WTC11 (cell line): Measurements from ENCODE around the gene SPOCK2. TPM values are rescaled to one million over a fixed set of nuclear protein-coding genes. Genes with fewer than 3 reads are reported as not detected.

Source experiments
- ATAC-seq: fragments of 200-7000 bp; cut with Tn5 transposase; 2 replicates; pipeline ENCODE4 v1.10.0; 2021; ENCODE audit warnings: mild to moderate bottlenecking, moderate library complexity
- CTCF ChIA-PET: fragments of 300-600 bp; sonication (Branson Sonifier 250); formaldehyde crosslinking; loops from one replicate; lab custom pipeline; 2021; ENCODE audit warnings: antibody characterized with exemption; lab: Charles Lee
- POLR2A ChIA-PET: fragments of 350-600 bp; sonication (Branson Sonifier 250); formaldehyde crosslinking; loops from one replicate; lab custom pipeline; 2021; ENCODE audit warnings: antibody characterized with exemption; lab: Charles Lee
- DNase-seq: peaks from one replicate; pipeline ENCODE4 v3.0.0; 2021; ENCODE audit warnings: low spot score
- H3K27ac Mint-ChIP-seq: 2 replicates; pipeline ENCODE4 v1.8.0; 2021; ENCODE audit warnings: mixed read lengths
- H3K27me3 Mint-ChIP-seq: 2 replicates; pipeline ENCODE4 v1.8.0; 2021; ENCODE audit warnings: low read depth, mild to moderate bottlenecking, moderate library complexity, mixed read lengths
- H3K36me3 Mint-ChIP-seq: 2 replicates; pipeline ENCODE4 v1.8.0; 2021; ENCODE audit warnings: mixed read lengths
- H3K4me1 Mint-ChIP-seq: 2 replicates; pipeline ENCODE4 v1.8.0; 2022; ENCODE audit warnings: mixed read lengths
- H3K4me3 Mint-ChIP-seq: 2 replicates; pipeline ENCODE4 v1.8.0; 2021; ENCODE audit warnings: mild to moderate bottlenecking, moderate library complexity, mixed read lengths
- H3K9me3 Mint-ChIP-seq: 2 replicates; pipeline ENCODE4 v1.8.0; 2021; ENCODE audit warnings: mixed read lengths
- ATF1 ChIP-seq: sonication (generic); formaldehyde crosslinking; IDR thresholded peaks from 2 replicates; pipeline ENCODE4 v1.8.1; 2023; ENCODE audit warnings: mild to moderate bottlenecking, moderate library complexity, missing genetic modification reagents
- E2F5 ChIP-seq: sonication (generic); formaldehyde crosslinking; IDR thresholded peaks from 2 replicates; pipeline ENCODE4 v1.8.1; 2022; ENCODE audit warnings: mild to moderate bottlenecking, moderate library complexity, missing genetic modification reagents
- ELF4 ChIP-seq: sonication (generic); formaldehyde crosslinking; IDR thresholded peaks from 2 replicates; pipeline ENCODE4 v1.8.1; 2022; ENCODE audit warnings: low read depth, mild to moderate bottlenecking, moderate library complexity, missing genetic modification reagents
- EMX1 ChIP-seq: fragments of 250-450 bp; sonication (Bioruptor Pico); IDR thresholded peaks from 2 replicates; pipeline ENCODE4 v1.8.0; 2021; ENCODE audit warnings: mild to moderate bottlenecking
- ESRRA ChIP-seq: sonication (generic); formaldehyde crosslinking; IDR thresholded peaks from 2 replicates; pipeline ENCODE4 v1.8.1; 2022; ENCODE audit warnings: mild to moderate bottlenecking, missing genetic modification reagents, borderline replicate concordance
- IRF2 ChIP-seq: sonication (generic); formaldehyde crosslinking; IDR thresholded peaks from 2 replicates; pipeline ENCODE4 v1.8.0; 2022; ENCODE audit warnings: low read depth, missing genetic modification reagents, borderline replicate concordance
- NFE2L1 ChIP-seq: sonication (generic); formaldehyde crosslinking; IDR thresholded peaks from 2 replicates; pipeline ENCODE4 v1.8.1; 2023; ENCODE audit warnings: missing genetic modification reagents
- OVOL2 ChIP-seq: fragments of 250-450 bp; sonication (Bioruptor Pico); IDR thresholded peaks from 2 replicates; pipeline ENCODE4 v1.9.0; 2021; ENCODE audit warnings: mild to moderate bottlenecking, borderline replicate concordance
- RELA ChIP-seq: sonication (generic); formaldehyde crosslinking; IDR thresholded peaks from 2 replicates; pipeline ENCODE4 v1.8.1; 2022; ENCODE audit warnings: missing genetic modification reagents, mild to moderate bottlenecking, borderline replicate concordance
- SOX15 ChIP-seq: fragments of 250-450 bp; sonication (Bioruptor Pico); IDR thresholded peaks from 2 replicates; pipeline ENCODE4 v1.9.0; 2021; ENCODE audit warnings: mild to moderate bottlenecking
- SP1 ChIP-seq: sonication (generic); formaldehyde crosslinking; conservative IDR thresholded peaks from 2 replicates; pipeline ENCODE4 v1.8.1; 2022; ENCODE audit warnings: missing genetic modification reagents
- TCF7 ChIP-seq: sonication (generic); formaldehyde crosslinking; IDR thresholded peaks from 2 replicates; pipeline ENCODE4 v1.8.0; 2022; ENCODE audit warnings: mild to moderate bottlenecking, low read depth, missing genetic modification reagents, moderate library complexity
- ZBTB21 ChIP-seq: sonication (generic); formaldehyde crosslinking; IDR thresholded peaks from 2 replicates; pipeline ENCODE4 v1.8.1; 2023; ENCODE audit warnings: mild to moderate bottlenecking, missing genetic modification reagents, borderline replicate concordance
- ZBTB43 ChIP-seq: sonication (generic); formaldehyde crosslinking; IDR thresholded peaks from 2 replicates; pipeline ENCODE4 v1.8.1; 2023; ENCODE audit warnings: mild to moderate bottlenecking, missing genetic modification reagents
- ZNF121 ChIP-seq: sonication (generic); formaldehyde crosslinking; IDR thresholded peaks from 2 replicates; pipeline ENCODE4 v1.8.0; 2023; ENCODE audit warnings: missing genetic modification reagents
- ZNF138 ChIP-seq: sonication (generic); formaldehyde crosslinking; conservative IDR thresholded peaks from 2 replicates; pipeline ENCODE4 v1.8.1; 2022; ENCODE audit warnings: mild to moderate bottlenecking, moderate library complexity, missing genetic modification reagents
- ZNF219 ChIP-seq: sonication (generic); formaldehyde crosslinking; IDR thresholded peaks from 2 replicates; pipeline ENCODE4 v1.8.0; 2023; ENCODE audit warnings: missing genetic modification reagents, mild to moderate bottlenecking, borderline replicate concordance
- ZNF425 ChIP-seq: fragments of 250-450 bp; sonication (Bioruptor Pico); conservative IDR thresholded peaks from 2 replicates; pipeline ENCODE4 v1.9.0; 2021; ENCODE audit warnings: mild to moderate bottlenecking
- ZNF671 ChIP-seq: fragments of 250-450 bp; sonication (Bioruptor Pico); IDR thresholded peaks from 2 replicates; pipeline ENCODE4 v1.8.0; 2021; ENCODE audit warnings: mild to moderate bottlenecking
- total RNA-seq: library from RNA; stranded (reverse); gene quantifications from 3 replicates; pipeline ENCODE4 v1.2.3, GENCODE V29; 2021
- TF ChIP-seq, protein P1 (sequence below): fragments of 250-450 bp; sonication (Bioruptor Pico); IDR thresholded peaks from 2 replicates; pipeline ENCODE4 v1.8.0; 2021; ENCODE audit warnings: mild to moderate bottlenecking
- TF ChIP-seq, protein P2 (sequence below): fragments of 250-450 bp; sonication (Bioruptor Pico); IDR thresholded peaks from 2 replicates; pipeline ENCODE4 v1.9.0; 2021; ENCODE audit warnings: mild to moderate bottlenecking

Gene SPOCK2
- total RNA-seq, 1 experiment from 2014 or later = 4.7 TPM

- Mint-ChIP-seq H3K27me3 (no peaks in the 10 kb centered on the region), H3K36me3 (no peaks in the 10 kb centered on the region), H3K4me1 (peaks cover 8% of the 10 kb centered on the region), H3K4me3 (no peak overlapping the region), H3K9me3 (0 out of 2 replicates have a peak, but pooled peaks cover 4% of the 10 kb centered on the region), H3K27ac (no peak overlapping the region)
- no peak for ATAC-seq
- no peak for TF ChIP-seq ZNF671 (CRISPR knock-in tag)
- POLR2A ChIA-PET = no interaction called here
- no peak for DNase-seq
- CTCF ChIA-PET = interaction anchor here (1.0 kb wide), 1 partner anchor 178 kb away, joined by 3 read pairs; no protein-coding TSS in a partner anchor
These were observed 13.6 kb downstream of the SPOCK2 start for GRCh38 chr10:72074574-72075375.

DNA sequence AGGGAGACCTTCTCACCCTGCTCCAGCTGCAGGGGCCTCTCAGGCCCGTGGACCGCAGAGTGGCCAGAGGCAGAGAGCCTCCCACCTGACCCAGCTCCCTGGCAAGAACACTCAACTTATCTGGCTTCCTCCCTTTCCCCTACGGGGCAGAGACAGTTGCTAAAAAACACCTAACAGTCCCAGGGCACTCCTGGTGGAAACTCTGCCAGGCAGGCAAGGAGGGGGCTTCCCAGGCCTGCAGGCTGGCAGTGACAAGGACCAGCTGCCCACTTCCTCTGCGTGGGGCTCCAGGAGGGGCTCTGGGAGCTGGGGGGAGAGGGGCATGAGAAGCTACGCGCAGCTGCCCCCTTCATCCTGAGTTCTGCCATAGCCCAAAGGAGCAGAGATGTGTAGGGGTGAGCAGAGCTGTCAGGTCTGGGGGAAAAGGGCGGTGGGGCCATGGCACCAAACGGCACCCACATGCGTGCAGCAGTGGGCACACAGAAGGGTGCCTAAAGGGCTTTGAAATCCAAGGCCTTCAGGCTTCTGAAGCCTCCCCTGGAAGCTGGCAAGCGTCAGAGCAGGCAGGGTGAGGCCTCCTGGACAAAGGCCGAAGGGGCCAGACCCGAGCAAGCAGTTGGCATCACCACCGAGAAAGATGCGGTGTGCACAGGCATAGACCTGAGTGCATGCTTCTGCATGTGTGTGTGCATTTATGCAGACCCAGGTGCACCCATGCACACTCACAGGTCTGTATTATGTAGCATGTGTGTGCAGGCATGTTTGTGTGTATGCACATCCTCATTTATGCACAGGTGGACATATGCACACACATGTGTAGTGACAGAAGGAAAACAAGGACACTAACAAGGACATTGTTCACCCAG is 14.4 kb downstream of the SPOCK2 start:
- 0 out of 2 replicates have a peak, but pooled peaks cover 4% of the 10 kb centered on the region for H3K9me3 Mint-ChIP-seq
- no peak overlapping the region for H3K4me3 Mint-ChIP-seq
- ChIA-PET CTCF (interaction anchor here (1.7 kb wide), 1 partner anchor 25 kb away, joined by 6 read pairs; no protein-coding TSS in a partner anchor), POLR2A (no interaction called here)
- H3K27me3 Mint-ChIP-seq = no peaks in the 10 kb centered on the region
- peaks cover 5% of the 10 kb centered on the region for H3K4me1 Mint-ChIP-seq
- no peaks in the 10 kb centered on the region for H3K36me3 Mint-ChIP-seq
- no peak overlapping the region for H3K27ac Mint-ChIP-seq
- ATAC-seq (no peak), DNase-seq (no peak)
- TF ChIP-seq E2F5 = no peak

DNA sequence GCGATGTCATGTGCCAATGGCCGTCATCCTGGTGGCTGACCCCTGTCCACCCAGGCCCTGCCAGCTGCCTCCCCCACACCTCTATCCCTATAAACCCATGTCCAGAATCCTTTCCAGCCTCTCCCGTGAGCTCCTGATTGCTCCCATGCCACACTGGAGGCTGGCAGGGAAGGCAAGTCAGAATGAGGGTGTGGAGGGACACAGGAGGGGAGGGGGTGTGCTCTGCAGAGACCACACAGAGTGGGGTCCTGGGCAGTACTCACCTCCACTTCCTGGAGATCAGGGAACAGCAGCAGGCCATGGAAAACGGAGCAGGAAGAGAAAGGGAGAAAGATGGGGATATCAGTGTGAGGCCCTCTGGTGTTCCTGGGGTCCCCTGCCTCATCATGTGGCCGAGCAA is 15.7 kb downstream of the SPOCK2 start:
- ChIA-PET CTCF (interaction anchor here (1.7 to 2.0 kb wide), 3 partner anchors 11 to 176 kb away, joined by 6 to 7 read pairs (median 6); no protein-coding TSS in a partner anchor), POLR2A (no interaction called here)
- Mint-ChIP-seq H3K36me3 (no peaks in the 10 kb centered on the region), H3K4me3 (no peak overlapping the region), H3K9me3 (0 out of 2 replicates have a peak, but pooled peaks cover 4% of the 10 kb centered on the region), H3K27ac (no peak overlapping the region), H3K4me1 (peaks cover 5% of the 10 kb centered on the region), H3K27me3 (no peaks in the 10 kb centered on the region)
- DNase-seq = no peak
- ATAC-seq = no peak
- TF ChIP-seq IRF2 (CRISPR knock-in tag) (no peak), ZNF138 (CRISPR knock-in tag) (no peak), ESRRA (CRISPR knock-in tag) (no peak), ZNF219 (no peak), SOX15 (CRISPR knock-in tag) (no peak), ZBTB21 (no peak), ZNF121 (CRISPR knock-in tag) (no peak), RELA (CRISPR knock-in tag) (no peak), ATF1 (CRISPR knock-in tag) (no peak), ELF4 (no peak)

DNA sequence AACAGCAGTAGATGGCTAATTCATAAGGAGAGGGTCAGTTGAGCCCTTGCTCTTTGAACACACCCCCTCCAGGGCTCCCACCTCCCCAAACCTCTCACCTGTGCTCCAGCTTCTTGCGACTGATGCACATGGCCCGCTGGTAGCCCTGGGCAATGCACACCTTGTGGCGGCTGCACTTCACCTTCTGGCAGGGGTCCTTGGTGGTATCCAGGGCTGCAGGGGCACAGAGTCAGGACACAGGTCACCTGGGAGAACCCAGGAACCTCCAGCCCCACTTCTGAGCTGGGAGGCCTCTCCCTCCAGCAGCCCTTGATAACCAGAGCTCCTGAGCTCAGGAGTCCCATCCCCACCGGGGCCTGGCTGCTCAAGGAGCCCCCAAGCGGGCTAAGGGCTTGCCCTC is 16.3 kb downstream of the SPOCK2 start:
- ChIA-PET POLR2A (no interaction called here), CTCF (interaction anchor here (2.0 to 6.7 kb wide), 3 partner anchors 10 to 176 kb away, joined by 6 to 84 read pairs (median 7); no protein-coding TSS in a partner anchor)
- no peaks in the 10 kb centered on the region for H3K36me3 Mint-ChIP-seq
- no peak overlapping the region for H3K27ac Mint-ChIP-seq
- ATAC-seq (no peak), DNase-seq (no peak)
- no peaks in the 10 kb centered on the region for H3K27me3 Mint-ChIP-seq
- H3K4me3 Mint-ChIP-seq = no peak overlapping the region
- H3K4me1 Mint-ChIP-seq = peaks cover 5% of the 10 kb centered on the region
- 0 out of 2 replicates have a peak, but pooled peaks cover 4% of the 10 kb centered on the region for H3K9me3 Mint-ChIP-seq
- TF ChIP-seq ZBTB43 (no peak), ATF1 (CRISPR knock-in tag) (no peak), OVOL2 (no peak), EMX1 (CRISPR knock-in tag) (no peak), SP1 (CRISPR knock-in tag) (no peak), TCF7 (no peak), ZNF425 (CRISPR knock-in tag) (no peak), NFE2L1 (CRISPR knock-in tag) (no peak)
- TF ChIP-seq, protein P1, sequence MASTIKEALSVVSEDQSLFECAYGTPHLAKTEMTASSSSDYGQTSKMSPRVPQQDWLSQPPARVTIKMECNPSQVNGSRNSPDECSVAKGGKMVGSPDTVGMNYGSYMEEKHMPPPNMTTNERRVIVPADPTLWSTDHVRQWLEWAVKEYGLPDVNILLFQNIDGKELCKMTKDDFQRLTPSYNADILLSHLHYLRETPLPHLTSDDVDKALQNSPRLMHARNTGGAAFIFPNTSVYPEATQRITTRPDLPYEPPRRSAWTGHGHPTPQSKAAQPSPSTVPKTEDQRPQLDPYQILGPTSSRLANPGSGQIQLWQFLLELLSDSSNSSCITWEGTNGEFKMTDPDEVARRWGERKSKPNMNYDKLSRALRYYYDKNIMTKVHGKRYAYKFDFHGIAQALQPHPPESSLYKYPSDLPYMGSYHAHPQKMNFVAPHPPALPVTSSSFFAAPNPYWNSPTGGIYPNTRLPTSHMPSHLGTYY (CRISPR knock-in tag) = no peak
- TF ChIP-seq, protein P2, sequence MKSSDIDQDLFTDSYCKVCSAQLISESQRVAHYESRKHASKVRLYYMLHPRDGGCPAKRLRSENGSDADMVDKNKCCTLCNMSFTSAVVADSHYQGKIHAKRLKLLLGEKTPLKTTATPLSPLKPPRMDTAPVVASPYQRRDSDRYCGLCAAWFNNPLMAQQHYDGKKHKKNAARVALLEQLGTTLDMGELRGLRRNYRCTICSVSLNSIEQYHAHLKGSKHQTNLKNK (CRISPR knock-in tag) = no peak
